GM18511 (cell line): ENCODE measurements around the gene FHIT.

Experiments
- ATAC-seq: cut with Tn5 transposase; IDR thresholded peaks from one replicate; pipeline ENCODE4 v1.9.1; 2021; ENCODE audit warnings: mild to moderate bottlenecking, moderate library complexity; ENCODE audit not compliant: unreplicated experiment

Gene FHIT

DNA sequence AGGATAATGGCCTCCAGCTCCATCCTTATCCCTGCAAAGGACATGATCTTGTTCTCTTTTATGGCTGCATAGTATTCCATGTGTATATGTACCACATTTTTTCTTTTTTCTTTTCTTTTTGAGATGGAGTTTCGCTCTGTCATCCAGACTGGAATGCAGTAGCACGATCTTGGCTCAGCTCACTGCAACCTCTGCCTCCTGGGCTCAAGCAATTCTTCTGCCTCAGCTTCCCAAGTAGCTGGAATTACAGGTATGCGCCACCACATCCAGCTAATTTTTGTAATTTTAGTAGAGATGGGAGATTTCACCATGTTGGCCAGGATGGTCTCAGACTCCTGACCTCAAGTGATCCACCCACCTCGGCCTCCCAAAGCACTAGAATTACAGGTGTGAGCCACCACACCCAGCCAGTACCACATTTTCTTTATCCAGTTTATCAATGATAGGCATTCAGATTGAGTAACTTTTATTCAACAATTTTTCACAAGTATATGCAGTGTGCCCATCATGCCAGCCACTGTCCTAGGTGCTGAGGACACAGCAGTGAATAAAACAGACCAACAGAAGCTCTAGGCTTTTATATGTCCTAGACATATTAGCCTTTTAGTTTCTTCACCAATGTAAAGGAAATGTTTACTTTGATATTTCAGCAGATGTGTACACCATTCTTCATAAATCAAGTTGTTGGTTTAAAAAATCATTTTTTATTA lies 815.2 kb downstream of the FHIT start:
- no peak for ATAC-seq

DNA sequence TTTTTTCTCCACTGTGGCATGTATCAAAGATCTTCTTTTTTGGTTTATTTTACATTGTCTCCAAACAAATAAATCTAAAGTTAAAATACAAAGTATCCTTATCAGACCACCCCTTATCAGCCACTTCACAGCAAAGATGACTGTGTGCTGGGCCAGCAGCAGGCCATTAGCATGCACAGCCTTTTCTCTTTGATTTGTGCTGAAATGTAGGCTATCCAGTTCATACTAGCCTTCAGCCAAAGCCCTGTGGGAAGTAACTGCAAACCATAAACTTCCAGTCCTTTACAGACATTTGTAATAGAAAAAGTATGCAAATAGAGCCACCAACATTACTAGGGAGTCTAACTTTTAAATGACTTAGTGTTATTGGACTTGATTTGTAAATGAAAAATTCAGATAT lies 816.3 kb downstream of the FHIT start:
- no peak for ATAC-seq

DNA sequence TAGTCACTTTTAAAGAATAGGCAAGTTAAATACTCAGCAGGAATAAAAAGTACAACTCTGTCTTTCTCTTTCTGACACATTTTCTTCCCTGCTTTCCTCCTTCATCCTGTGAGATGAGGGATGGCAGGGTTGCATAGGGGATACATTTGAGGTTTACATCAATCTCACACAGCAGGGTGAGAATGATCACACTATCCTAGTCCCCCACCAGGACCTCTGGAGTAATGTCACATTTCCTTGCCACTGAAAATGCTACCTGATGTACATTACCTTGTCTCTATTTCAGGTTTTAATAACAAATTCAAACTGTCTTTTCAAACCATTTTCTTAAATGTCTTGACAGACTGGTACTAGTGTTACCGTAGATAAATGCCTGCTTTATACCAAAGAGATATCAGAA lies 816.9 kb downstream of the FHIT start:
- no peak for ATAC-seq

DNA sequence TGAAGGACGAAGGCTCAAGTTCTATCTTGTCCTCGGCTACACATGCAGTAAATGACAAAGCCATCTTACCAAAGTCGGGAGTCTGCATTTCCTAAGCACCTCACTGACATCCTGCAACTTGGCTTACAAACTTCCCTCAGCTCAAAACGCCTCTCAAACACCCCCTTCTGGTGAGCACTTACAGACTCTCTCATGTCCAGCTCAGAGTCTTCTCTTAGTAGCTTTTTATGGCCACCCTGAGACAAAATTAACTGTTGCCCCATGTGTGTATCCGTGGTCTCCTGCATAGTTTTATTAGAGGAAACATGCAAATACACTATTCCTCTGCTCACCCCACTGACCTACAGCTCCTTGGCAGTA lies 819.7 kb downstream of the FHIT start:
- ATAC-seq = no peak

DNA sequence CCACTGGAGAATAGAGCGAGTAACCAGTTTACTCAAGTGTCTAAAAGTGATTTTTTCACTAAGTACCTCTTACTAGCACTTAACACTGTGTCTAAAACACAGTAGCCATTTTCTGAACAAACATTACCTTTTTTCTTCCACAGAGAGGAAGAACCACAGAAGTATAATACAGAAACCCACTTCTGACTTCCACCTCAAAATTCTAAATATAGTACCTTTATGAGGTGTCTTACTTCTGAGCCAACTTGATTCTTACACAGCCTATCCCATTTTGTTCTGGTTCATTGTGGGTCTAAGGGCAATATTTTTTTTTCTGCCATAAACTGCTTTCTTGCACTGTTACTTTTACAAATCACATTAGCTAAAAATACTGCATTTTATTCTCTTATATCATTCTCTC lies 821.0 kb downstream of the FHIT start:
- no peak for ATAC-seq

DNA sequence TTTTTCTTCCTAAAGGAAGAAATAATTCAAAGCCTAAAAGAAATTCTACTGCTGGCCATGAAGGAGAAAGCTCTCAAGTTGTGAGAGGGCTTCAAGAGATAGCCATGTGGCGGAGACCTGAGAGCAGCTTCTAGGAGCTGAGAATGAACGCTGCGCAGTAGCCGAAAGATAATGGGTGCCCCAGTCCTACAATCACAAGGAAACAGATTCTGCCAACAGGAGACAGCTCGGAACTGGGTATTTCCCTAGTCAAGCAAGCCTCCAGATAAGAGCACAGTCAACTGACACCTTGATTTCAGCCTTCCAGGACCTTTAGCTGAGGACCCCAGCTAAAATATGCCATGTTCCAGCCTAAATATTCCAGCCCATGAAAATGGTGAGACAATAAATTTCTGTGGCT lies 824.1 kb downstream of the FHIT start:
- no peak for ATAC-seq

DNA sequence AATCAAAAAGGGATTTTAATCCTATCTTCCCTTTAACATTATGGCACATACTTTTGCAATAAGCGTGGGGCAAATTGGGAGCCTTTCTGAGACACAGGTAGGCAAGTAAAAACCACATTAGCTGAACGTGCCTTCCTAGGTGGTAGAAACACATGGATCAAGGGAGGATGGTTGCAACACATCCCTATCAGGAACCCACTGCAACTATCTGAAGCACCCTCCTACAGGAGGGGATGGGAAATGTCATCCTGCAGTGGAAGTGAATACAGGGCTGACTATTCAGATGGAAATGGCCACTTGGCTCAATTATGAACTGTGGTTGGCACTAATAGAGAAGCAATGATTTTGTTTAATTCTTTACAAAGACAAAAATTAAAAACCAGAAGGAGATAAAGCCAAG lies 826.3 kb downstream of the FHIT start:
- ATAC-seq = no peak

DNA sequence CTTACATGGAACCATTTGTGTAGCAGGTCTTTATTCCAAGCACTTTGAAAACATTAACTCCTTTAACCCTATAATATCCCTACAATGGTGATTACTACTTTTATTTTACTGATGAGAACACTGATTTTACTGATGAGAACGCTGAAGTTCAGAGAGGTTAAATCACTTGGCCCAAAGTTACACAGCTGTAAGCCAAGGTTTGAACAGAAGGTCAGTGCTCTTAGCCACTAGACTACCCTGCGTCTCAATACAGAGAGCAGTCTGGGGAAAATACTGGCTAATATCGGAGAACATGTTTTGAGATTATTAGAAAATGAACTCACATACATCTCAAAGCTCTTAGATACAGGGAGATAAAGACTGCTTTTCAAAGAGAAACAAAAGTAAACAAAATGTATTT lies 827.2 kb downstream of the FHIT start:
- no peak for ATAC-seq

DNA sequence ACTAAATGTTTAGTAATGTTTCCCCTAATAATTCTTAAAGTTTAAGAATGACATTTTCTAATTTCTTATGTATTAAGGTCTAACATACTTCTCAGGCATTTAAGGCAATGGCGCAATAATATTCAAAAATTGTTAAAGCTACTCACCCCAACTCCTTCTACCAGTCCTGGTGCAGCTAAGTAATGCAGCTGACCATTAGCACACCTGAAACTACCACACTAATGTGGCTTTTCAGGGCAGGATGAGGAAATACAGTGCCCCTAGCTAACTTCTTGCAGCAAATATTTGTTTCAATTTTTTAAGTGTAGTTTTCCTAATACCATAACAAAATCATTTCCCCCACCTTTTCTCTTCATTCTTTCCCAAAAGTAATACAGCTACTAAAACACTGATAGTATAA lies 827.7 kb downstream of the FHIT start:
- ATAC-seq = no peak

DNA sequence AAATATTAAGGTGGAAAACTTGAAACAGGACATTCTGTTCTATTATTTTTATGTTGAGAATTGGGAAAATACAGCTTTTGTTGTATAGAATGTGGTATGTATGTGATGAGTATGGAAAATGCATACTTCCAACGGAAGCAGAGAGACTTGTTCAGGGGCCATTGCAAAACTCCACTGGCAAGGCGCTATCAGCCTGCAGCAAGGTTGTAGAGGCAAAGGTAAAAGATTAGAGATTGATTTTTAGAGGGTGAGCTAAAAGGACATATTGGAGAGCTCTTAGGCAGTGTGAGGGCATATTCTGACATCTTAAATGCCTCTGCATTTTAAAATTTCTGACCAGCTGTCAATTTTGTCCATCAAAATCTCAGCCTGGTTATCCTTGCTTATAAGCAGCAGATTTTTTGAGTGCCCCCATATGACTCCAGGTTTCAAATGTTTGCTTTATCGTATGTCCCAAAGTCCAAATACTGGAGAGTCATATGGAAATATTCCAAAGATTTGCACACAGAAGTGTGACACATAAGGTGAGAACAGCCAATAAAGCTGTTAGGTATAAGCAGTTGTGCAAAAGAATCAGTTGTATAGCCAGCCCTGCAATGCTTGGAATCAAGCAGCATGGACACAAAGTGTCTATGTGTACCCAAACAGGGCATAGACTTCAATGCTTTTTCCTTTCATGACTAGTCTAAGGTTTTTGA lies 829.4 kb downstream of the FHIT start:
- ATAC-seq = no peak

DNA sequence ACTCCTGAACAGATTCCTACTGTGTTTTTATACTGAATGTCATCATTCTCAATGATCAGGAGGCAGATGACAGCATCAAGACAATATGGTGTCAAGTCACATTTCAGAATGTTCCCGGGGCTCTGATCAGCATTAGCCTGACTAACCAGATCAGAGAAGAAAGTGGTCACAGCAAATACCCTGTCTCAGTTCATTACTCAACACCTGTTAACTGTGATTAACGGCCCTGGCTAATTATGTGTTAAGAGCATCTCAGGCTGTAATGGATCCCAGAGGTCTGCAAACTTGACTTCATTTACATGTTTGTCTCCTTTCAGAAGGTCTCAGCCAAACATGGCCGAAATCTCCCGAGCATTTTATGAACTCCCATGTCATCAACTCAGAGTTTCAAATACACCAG lies 833.7 kb downstream of the FHIT start:
- no peak for ATAC-seq

DNA sequence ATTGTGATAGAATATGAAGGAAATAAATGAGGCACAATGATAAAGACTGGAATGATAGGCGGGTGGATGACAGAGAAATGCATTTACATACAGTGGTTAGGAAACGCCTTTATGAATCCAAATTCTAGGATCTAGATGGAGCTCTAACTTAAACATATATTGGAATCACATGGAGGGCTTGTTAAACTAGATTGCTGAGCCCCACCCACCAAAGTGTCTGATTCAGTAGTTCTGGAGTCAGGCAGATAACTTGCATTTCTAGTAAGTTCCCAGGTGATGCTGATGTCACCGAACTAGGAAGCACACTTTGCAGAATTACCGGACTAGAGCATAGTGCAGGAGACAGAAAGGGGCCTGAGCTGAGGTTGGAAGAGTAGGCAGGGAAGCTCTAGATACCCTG lies 837.2 kb downstream of the FHIT start:
- ATAC-seq = no peak

DNA sequence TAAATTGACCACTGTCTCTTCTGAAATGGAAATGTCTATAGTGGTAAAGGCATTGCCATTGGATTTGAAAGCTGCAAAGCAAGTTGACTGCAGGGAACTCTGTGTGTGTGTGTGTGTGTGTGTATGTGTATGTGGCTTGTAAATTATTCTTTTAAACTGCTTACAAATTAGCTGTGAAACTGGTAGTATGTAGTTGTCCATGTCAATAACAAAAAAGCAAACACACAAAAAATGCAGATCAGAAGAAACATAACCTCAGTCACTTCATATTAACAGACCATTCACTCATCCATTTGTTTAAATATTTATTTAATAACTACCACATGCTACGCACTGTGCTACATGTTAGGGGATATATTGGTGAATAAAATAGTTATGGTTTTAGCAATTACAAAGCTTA lies 837.7 kb downstream of the FHIT start:
- no peak for ATAC-seq

DNA sequence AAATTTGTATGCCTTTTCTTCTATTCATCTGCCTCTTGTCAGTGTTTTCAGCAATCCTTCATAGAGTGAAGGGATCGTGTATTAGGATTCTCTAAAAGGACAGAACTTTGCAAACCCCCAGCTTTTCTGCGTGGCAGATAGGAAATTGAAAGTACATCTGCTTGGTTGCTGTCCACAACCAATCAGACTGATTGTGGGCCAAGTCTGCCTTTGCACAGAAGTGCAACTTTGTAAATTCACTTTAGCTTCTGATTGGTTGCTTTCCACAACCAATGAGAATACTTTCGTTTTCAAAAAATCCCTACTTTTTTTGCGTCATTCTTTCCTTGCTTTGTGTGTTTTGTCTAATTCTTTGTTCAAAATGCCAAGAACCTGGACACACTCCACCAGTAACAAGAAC lies 847.4 kb downstream of the FHIT start:
- ATAC-seq = no peak

DNA sequence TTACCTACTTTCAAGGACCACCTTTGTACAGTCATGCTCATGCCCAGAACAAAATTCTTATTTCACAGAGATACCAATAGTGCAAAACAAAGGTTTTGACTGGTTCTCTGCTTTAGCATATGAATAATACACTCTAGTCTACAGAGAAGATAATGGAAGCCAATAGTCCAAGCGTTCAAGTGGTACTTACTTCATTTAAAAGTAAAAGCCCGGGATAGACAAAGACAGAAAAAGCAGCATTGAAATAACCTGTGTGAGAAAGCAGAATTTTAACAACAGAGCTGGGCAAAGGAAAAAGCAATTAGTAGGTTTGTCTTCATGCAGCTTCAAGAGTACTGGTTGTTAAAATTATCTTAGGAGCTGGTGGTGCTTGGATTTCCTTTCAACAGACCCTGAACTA lies 848.3 kb downstream of the FHIT start:
- ATAC-seq = no peak

DNA sequence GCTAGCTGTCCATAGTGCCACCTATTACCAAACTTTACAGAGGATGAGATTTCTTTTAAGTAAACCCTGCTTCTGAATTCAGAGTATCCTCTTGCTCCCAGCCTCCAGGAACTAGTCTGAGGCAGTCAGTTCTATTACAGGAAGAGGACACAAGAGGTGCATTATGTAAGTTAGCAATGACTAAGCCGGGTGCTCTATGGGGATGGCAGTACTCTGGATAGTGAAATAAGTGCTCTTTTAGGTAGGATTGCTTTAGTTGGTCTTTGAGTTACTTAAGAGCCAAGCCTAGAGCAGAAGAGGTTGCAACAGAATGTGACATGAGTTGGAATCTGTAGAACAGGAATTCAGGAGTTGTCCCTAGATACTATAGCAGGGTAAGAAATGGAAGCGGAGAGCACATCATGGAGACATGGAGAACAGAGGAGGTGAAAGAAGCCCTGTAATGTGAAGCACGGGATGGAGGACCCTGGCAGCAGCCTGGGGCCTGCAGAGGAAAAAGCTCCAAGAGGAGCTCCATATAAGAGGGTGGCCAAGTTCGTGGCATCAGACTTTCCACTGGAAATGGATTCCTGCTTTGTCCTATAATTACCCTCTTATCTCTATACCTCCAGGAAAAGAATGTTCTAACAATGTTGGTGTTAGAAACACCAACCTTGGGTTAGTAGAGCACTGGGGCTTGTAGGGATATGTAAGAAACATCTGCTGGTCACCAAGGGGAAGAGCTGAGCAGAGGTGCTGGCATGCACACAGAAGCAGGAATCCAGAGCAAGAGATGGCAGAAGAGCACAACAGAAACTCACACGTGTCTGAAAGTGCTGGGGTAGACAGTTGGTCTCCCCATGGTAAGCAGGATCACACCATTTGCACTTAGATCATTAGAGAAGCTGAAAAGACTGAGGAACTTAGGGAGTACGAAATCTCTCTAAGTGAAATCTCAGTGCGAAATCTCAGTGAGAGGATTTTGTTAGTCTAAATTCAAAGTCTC lies 851.1 kb downstream of the FHIT start:
- no peak for ATAC-seq

DNA sequence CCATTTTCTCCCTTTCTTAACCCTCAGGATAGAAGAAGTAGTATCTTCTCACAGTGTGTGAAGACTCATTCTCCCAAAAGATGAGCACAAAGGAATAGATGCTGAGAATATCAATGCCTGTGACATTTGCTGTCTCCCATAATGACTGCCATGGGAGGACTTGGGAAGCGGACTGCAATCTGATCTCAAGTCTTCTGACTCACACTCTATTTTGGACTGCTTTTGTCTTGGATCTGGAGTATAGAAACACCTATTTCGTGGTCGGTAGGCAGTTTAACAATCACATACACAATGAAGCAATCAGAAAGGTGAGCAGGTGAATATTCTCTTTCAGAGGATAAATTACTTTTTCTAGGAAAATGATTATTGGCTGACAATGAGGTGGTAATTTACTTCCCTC lies 852.0 kb downstream of the FHIT start:
- no peak for ATAC-seq

DNA sequence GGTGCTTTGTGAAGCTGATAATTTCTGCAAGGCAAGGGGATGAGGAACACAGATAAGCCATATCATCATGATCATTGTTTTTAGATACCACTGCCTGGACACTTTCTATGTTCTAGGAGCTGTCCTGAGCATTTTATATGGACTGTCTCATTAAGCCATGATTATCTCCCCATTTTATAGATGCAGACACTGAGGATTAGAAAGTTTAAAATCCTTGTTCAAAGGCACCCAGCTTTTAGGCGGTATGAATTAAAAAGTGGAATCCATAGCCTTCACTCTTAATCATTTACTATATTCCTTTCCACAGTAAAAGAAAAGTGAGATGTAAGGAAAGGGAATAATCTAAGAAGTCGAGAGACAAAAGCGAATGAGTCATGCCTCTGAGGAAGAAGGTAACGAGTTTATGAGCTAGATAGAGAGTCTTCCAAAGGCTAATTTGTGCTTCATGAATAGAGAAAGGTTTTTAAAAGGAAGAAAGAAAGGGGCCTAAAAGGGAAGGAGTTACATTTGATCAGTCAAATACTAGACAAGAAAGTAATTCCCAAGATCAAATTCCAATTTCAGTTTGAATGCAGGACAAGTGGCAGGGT lies 856.0 kb downstream of the FHIT start:
- no peak for ATAC-seq

DNA sequence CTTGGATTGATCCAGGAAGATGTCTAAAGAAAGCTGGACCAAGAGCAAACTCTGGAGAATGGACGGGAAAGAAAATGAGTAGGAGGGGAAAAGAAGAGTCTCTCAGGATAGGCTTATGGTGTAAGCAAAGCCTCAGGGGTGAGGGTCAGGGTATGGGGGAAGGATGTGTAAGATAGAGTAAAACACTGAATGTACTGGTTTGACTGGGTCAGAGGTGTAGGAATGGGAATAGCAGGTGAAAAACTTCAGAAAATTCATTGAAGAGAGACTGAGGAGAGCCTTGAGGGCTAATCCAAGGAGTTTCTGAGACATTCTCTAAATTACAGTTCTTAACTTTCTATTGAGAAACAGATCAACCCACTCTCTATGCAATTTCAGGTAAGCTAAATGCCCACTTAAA lies 857.3 kb downstream of the FHIT start:
- ATAC-seq = no peak

DNA sequence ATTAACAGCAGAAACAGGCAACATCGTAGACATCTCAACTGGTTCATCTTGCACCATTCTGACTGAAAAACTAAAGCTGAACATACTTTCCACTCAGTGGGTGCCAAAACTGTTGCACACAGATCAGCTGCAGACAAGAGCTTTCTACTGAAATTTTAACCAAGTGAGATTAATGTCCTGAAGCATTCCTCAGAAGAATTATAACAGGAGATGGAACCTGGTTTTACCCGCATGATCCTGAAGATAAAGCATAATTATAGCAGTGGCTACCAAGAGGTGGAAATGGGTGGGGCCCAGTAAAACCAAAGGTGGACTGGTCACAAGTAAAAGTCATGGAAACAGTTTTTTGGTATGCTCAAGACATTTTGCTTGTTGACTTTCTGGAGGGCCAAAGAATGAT lies 858.8 kb downstream of the FHIT start:
- no peak for ATAC-seq

DNA sequence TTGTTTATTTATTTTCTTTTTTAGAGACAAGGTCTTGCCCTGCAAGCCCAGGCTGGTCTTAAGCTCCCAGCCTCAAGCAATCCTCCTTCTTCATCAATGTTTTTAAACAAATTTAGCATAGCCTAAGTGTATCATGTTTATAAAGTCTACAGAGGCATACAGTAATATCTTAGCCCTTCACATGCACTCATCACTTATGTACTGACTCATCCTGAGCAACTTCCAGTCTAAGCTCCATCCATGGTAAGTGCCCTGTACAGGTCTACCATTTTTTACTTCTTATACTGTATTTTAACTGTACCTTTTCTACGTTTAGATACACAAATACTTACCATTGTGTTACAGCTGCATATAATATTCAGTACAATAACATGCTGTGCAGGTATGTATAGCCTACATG lies 860.0 kb downstream of the FHIT start:
- ATAC-seq = no peak
